Hepatic stellate cell (primary cell): ENCODE results near the gene STX17.
A peak's percentile ranks its signal among the peaks of the same experiment; 100 is the strongest.
"Not testable (repeated sequence)": the region's sequence is repeated elsewhere in the genome, so short reads cannot be mapped to it uniquely, and the experiment has no call there.

ENCODE experiments used
- DNase-seq: peaks from one replicate; pipeline ENCODE4 v3.0.0; 2011; ENCODE audit warnings: low spot score

Gene STX17

GRCh38 chr9:99971410-99971809, 65.0 kb downstream of the STX17 start:
- DNase-seq = no peak

GRCh38 chr9:99973455-99973854, 67.0 kb downstream of the STX17 start:
- no peak for DNase-seq

GRCh38 chr9:99977033-99977792, 70.8 kb downstream of the STX17 start:
- DNase-seq = no peak

DNA sequence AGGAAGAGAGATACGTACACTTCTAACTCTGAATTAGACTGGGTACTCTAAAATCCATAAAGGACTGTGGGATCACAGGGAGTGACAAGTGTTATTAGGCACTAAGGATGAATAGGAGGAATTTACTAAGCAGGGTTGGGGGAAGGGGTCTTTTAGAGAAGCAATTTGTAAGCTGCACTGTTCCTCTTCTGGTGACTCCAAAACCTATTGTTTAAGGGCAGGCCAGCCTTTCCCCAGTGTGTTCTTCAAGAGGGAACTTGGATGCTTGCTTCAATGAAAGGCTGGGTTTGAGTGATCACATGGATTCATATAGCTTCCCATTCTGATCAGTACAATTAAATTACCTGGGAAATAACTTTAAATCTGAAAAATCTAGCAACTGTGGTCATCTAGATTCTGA, 71.8 kb downstream of the STX17 start:
- no peak for DNase-seq

- DNase-seq = no peak
These were observed 74.1 kb downstream of the STX17 start for GRCh38 chr9:99980598-99980997.

GRCh38 chr9:99986642-99987041, 80.2 kb downstream of the STX17 start:
- no peak for DNase-seq

DNA sequence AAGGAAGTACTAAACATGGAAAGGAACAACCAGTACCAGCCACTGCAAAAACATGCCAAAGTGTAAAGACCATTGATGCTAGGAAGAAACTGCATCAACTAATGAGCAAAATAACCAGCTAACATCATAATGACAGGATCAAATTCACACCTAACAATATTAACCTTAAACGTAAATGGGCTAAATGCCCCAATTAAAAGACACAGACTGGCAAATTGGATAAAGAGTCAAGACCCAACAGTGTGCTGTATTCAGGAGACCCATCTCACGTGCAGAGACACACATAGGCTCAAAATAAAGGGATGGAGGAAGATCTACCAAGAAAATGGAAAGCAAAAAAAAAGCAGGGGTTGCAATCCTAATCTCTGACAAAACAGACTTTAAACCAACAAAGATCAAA, 84.1 kb downstream of the STX17 start:
- DNase-seq = not testable (repeated sequence)

DNA sequence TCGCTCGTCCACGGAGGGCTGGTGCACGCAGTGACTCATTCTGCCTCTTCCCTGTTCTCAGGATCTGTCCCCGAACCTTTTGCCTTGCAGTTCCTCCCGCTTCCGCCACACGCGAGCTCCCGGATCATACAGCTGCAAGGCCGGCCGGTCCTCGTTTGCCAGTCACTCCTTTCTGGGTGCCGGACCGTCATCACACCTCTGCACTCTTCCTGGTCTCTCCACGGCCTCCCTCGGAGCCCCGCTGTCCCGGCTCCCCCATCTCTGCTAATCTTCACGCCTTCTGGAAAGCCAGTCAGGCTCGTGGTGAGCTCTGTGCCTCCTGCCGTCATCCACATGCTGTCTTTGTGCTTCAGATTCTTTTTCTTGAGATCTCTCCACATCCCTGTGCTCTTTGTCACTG, 91.8 kb downstream of the STX17 start:
- no peak for DNase-seq

GRCh38 chr9:99998866-99999265, 92.4 kb downstream of the STX17 start:
- no peak for DNase-seq

GRCh38 chr9:99999797-100000196, 93.3 kb downstream of the STX17 start:
- DNase-seq = no peak

DNA sequence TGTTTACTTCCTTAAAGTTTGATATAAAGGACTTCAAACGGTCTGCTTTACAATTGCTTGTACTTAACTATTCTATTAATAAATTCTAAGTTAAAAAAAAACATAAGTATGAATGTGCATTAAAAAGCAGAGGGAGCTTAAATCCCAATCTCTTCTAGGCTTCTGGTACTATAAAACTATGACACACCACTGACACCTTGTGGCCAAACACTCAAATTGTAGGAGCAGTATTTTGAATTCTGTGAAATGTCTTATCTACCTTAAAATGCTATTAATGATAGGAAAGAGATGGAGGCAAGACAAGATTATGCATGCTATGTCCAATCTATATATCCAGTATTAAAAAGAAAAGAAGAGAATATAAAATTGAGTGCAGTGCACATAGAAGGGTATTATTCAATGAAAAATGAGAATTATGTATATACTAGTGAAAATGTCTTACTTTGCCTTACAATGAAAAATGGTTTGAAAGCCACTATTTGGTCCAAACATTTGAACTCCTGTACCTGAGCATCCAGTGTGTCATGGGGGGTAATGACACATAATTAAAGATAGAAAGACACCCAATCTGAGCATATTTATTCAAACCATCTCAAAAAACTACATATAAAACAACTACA, 104.7 kb downstream of the STX17 start:
- peak; percentile 12 for DNase-seq

DNA sequence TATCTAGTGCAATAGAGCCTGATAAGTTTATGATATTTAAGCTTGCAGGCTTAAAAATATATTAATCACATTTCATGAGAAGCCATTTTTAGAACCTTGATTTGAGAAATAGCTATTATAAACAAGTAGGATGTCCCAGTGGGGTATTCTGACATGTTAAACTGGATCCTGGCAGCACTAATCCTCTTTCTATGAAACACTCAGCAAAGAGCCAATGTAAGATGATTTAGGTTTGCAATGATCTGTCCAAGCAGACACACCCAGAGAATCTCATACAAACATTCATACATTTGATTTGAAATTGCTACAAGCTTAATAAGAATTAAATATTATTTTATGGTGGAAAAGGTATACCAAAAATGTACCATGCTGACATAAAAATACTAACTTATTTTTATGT, 105.8 kb downstream of the STX17 start:
- no peak for DNase-seq

DNA sequence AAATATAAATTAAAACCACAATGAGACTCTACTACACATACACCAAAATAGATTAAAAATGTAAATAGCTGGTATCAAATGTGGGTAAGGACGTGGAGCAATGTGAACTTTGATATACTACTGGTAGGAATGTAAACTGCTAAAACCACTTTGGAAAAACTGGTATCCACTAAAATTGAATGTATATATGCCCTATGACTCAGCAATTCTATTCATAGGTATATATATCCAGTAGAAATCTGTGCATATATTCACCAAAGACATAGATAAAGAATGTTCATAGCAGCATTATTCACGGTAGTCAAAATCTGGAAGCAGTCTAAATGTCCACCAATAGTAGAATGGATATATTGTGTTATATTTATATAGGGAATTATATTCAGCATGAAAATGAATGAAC, 107.1 kb downstream of the STX17 start:
- no peak for DNase-seq

- no peak for DNase-seq
These were observed 108.4 kb downstream of the STX17 start for GRCh38 chr9:100014846-100015245.

GRCh38 chr9:100019541-100019940, 113.1 kb downstream of the STX17 start:
- no peak for DNase-seq
